ENCODE results near the gene C10orf105. TPM values are rescaled to one million over a fixed set of nuclear protein-coding genes. Genes with fewer than 3 reads are reported as not detected.
A peak's percentile ranks its signal among the peaks of the same experiment; 100 is the strongest.

Gene C10orf105
- polyA plus RNA-seq (2012; ENCODE audit: low read depth, missing spikeins) = 0.04 TPM

- TF ChIP-seq PAX5 (IDR thresholded peaks at IDR 0.05; ENCODE audit: insufficient read depth, low read length, severe bottlenecking) (no peak), TAF1 (IDR thresholded peaks at IDR 0.05; ENCODE audit: low read depth, low read length) (no peak), POU2F2 (IDR thresholded peaks at IDR 0.05; ENCODE audit: low read depth, low read length) (no peak), SPI1 (IDR thresholded peaks at IDR 0.05; ENCODE audit: low read depth, low read length) (no peak), POLR2A (IDR thresholded peaks at IDR 0.05; ENCODE audit: low read depth, low read length) (no peak), POLR2AphosphoS5 (IDR thresholded peaks at IDR 0.05; ENCODE audit: low read depth, low read length) (no peak)
- FAIRE-seq (no peak), DNase-seq (ENCODE audit: insufficient read length, low spot score) (no peak)
Measured at GRCh38 chr10:71719464-71720201, at the start of gene C10orf105. Gene C10orf105, minus strand, starts transcription at chr10:71719778. Its CDS starts 3,441 bp downstream, at chr10:71716337.

DNA sequence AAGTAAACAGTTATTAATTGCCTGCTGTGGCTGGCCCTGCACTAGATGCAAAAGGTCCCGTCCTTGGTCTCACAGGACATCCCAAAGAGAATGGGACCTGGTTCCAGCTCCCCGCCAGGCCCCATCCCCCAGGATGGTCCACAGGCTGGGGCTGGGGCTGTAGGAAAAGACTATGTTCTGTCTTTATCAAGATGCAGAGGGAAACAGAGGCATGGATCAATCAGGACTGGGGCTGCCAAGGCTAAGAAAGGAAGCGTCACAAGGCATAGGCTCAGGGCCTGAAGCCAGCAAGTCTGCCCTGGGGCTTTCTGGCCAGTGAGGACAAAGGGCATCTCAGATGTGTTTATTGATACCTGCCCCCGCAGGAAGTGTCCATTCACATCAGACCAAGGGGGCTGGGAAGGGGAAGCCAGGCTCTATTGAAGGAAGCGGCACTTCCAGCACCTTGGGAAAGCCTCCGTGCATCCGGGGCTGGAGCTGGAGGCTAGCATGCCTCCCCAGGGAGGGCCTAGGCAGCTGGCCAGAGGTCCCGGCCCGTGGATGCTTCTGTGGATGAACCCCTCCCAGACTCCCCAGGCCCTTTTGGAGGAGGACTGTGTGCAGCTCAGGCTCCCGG, 48.0 kb upstream of the C10orf105 start:
- DNase-seq (ENCODE audit: insufficient read length, low spot score) (no peak), FAIRE-seq (no peak)
- TF ChIP-seq PAX5 (IDR thresholded peaks at IDR 0.05; ENCODE audit: insufficient read depth, low read length, severe bottlenecking) = no peak
- no peak for TF ChIP-seq POLR2A (IDR thresholded peaks at IDR 0.05; ENCODE audit: low read depth, low read length)
- TF ChIP-seq POLR2AphosphoS5 (IDR thresholded peaks at IDR 0.05; ENCODE audit: low read depth, low read length) = no peak
- no peak for TF ChIP-seq TAF1 (IDR thresholded peaks at IDR 0.05; ENCODE audit: low read depth, low read length)
- no peak for TF ChIP-seq SPI1 (IDR thresholded peaks at IDR 0.05; ENCODE audit: low read depth, low read length)
- no peak for TF ChIP-seq POU2F2 (IDR thresholded peaks at IDR 0.05; ENCODE audit: low read depth, low read length)

- FAIRE-seq (peak; percentile 26), DNase-seq (ENCODE audit: insufficient read length, low spot score) (no peak)
Measured at GRCh38 chr10:71766717-71767419, 47.3 kb upstream of the C10orf105 start.

DNA sequence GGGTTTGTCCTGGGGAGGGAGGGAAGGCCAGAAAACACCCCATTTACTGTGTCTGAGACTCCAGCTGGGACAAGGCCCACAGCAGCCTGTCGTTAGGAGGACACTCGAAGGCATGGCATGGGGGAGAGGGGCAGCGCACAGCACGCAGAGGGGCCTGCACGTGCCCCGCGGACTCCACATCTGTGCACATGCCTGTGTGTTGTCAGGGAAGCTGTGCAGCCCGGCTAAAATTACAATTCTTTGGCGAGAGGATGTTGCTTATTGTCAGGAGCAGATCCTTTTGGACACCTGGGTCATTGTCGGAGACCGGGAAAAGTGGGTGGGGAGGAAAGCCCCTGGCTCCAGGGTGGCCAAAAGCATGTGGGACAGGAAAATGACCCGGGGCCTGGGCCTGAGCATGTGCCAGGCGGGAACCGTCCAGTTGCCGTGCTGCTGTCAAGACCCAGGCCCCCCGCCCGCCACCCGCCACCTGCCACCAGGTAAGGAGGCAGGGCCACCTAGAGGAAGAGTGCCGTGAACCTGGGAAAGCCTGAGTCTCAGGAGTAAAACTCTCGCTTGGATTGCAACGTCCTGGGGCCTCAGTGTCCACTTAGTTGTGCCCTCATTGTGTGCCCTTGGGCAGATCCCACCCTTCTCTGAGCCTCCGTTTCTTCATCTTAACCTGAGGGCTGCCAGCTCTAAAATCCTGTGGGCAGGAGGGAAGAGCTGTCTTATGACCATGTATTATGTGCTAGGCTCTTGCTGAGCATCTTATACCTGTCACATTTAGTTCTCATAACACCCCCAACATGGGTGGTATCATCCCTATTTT, 46.5 kb upstream of the C10orf105 start:
- TF ChIP-seq POLR2AphosphoS5 (IDR thresholded peaks at IDR 0.05; ENCODE audit: low read depth, low read length) (no peak), SPI1 (IDR thresholded peaks at IDR 0.05; ENCODE audit: low read depth, low read length) (no peak), PAX5 (IDR thresholded peaks at IDR 0.05; ENCODE audit: insufficient read depth, low read length, severe bottlenecking) (no peak), TAF1 (IDR thresholded peaks at IDR 0.05; ENCODE audit: low read depth, low read length) (no peak)
- FAIRE-seq = no peak
- no peak for DNase-seq (ENCODE audit: insufficient read length, low spot score)

More at GRCh38 chr10:71766717-71767419, 47.3 kb upstream of the C10orf105 start:
- TF ChIP-seq TAF1 (IDR thresholded peaks at IDR 0.05; ENCODE audit: low read depth, low read length) = no peak
- no peak for TF ChIP-seq POLR2AphosphoS5 (IDR thresholded peaks at IDR 0.05; ENCODE audit: low read depth, low read length)
- TF ChIP-seq POU2F2 (IDR thresholded peaks at IDR 0.05; ENCODE audit: low read depth, low read length) = no peak
- TF ChIP-seq PAX5 (IDR thresholded peaks at IDR 0.05; ENCODE audit: insufficient read depth, low read length, severe bottlenecking) = no peak
- no peak for TF ChIP-seq SPI1 (IDR thresholded peaks at IDR 0.05; ENCODE audit: low read depth, low read length)
- TF ChIP-seq POLR2A (IDR thresholded peaks at IDR 0.05; ENCODE audit: low read depth, low read length) = no peak

DNA sequence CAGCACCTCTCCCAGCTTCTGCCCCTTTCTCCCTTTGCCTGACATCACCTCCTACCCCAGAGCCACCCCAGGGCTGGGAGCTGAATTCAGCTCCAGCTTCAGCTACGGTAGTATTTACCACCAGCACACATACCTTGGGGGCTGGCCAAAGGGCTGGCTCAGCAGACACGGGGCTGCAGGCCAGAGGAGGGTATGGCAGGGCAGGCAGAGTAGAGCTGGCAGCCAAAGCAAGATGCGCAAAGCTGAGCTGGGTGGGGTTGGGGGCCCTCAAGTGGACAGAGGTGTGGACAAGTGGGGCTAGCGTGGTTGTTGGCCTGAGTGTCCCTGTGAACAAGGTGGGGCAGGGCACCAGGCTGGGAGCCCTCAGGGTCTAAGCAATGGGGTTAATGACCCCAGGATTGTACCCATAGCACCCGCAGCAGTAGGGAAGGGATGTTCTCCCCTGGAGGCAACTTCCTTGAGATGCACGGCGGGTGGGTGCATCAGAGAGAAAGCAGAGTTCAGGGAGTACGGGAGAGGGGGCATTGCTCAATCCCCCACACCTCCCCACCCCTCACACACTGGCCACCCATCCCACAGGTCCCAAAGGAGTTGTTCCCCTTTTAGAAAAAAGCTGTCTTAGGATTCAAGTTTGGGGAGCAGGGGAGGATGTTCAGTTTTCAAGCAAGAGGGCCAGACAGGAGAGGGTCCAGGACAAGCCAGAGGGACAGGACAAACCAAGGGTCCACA, 45.8 kb upstream of the C10orf105 start:
- FAIRE-seq (no peak), DNase-seq (ENCODE audit: insufficient read length, low spot score) (no peak)
- TF ChIP-seq SPI1 (IDR thresholded peaks at IDR 0.05; ENCODE audit: low read depth, low read length) (no peak), POLR2AphosphoS5 (IDR thresholded peaks at IDR 0.05; ENCODE audit: low read depth, low read length) (no peak), PAX5 (IDR thresholded peaks at IDR 0.05; ENCODE audit: insufficient read depth, low read length, severe bottlenecking) (no peak), POLR2A (IDR thresholded peaks at IDR 0.05; ENCODE audit: low read depth, low read length) (no peak), TAF1 (IDR thresholded peaks at IDR 0.05; ENCODE audit: low read depth, low read length) (no peak), POU2F2 (IDR thresholded peaks at IDR 0.05; ENCODE audit: low read depth, low read length) (no peak)

DNA sequence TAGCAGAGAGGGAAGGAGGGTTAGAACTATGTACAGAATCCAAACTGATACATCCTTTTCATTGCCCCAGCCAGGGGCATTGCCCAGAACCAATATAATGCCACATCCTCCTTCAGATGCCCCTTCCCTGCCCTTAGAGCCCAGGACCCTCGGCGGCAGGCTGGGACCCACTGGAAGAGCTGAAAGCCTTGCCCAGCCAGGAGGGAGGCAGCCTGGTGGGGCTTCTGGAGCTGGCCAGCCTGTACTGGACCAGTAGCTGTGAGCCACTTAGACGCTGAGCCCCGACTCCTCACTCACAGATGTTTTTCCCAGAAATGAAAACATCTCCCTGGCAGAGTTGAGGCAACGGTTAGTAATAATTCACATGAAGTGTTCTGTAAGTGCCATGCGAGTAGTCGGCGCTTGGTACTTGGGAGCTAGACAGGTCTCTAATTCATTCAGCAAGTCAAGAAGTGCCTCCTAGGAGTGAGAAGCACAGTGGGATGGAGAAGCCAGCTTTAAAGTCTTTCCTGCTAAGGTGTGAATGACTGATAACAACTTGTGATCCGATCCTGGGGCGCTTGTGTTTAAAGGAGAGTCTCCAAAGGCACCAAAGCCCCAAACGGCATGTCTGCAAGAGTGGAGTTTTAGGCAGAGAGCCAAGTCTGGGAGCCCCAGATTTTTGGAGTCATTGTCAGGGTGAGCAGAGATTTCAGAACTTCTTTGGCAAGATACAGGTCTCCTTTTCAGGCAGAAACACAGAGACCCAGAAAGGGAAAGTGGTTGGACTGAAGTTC, 44.0 kb upstream of the C10orf105 start:
- DNase-seq (ENCODE audit: insufficient read length, low spot score) = no peak
- no peak for FAIRE-seq
- TF ChIP-seq POU2F2 (IDR thresholded peaks at IDR 0.05; ENCODE audit: low read depth, low read length) = no peak
- TF ChIP-seq PAX5 (IDR thresholded peaks at IDR 0.05; ENCODE audit: insufficient read depth, low read length, severe bottlenecking) = no peak
- TF ChIP-seq TAF1 (IDR thresholded peaks at IDR 0.05; ENCODE audit: low read depth, low read length) = no peak
- TF ChIP-seq POLR2AphosphoS5 (IDR thresholded peaks at IDR 0.05; ENCODE audit: low read depth, low read length) = no peak
- TF ChIP-seq SPI1 (IDR thresholded peaks at IDR 0.05; ENCODE audit: low read depth, low read length) = no peak
- TF ChIP-seq POLR2A (IDR thresholded peaks at IDR 0.05; ENCODE audit: low read depth, low read length) = no peak

DNA sequence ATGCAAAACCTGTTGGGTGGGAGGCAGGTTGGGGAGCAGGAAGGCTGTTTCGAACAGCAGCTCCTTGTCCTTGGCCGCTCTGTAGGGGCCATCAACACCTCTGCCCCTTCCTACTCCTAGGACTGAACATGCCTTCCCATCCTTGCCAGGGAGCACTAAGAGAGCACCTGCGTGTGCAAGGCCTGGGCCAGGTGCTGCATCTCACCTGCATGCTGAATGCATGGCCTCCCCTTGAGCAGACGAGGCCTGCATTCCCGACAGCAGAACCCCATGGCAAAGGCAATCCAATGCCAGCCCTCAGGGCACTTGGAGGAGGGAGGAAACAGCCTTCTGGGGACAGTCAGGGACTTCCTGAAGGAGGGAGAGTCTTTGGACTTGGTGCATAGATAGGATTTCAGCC, 42.7 kb upstream of the C10orf105 start:
- DNase-seq (ENCODE audit: insufficient read length, low spot score) (no peak), FAIRE-seq (no peak)
- no peak for TF ChIP-seq SPI1 (IDR thresholded peaks at IDR 0.05; ENCODE audit: low read depth, low read length)
- TF ChIP-seq POLR2AphosphoS5 (IDR thresholded peaks at IDR 0.05; ENCODE audit: low read depth, low read length) = no peak
- TF ChIP-seq POLR2A (IDR thresholded peaks at IDR 0.05; ENCODE audit: low read depth, low read length) = no peak
- no peak for TF ChIP-seq PAX5 (IDR thresholded peaks at IDR 0.05; ENCODE audit: insufficient read depth, low read length, severe bottlenecking)
- TF ChIP-seq TAF1 (IDR thresholded peaks at IDR 0.05; ENCODE audit: low read depth, low read length) = no peak
- no peak for TF ChIP-seq POU2F2 (IDR thresholded peaks at IDR 0.05; ENCODE audit: low read depth, low read length)

Data from GM12891 (cell line).